Testis (tissue), 2 donors: ENCODE measurements around the gene ARPC1A.

Source experiments
- CTCF ChIP-seq, 3 experiments: fragments of 450-650 bp in 2 of 3; fragments of 200-600 bp in 1 of 3; sonication (generic) in 1 of 3; IDR thresholded peaks; one replicate each; pipeline ENCODE4 v1.5.1; 2016 to 2019; ENCODE audit warnings: antibody characterized with exemption in 3 of 3, mild to moderate bottlenecking in 2 of 3, moderate library complexity in 1 of 3
- POLR2A ChIP-seq: fragments of 450-650 bp; IDR thresholded peaks from one replicate; pipeline ENCODE4 v1.6.1; 2017; ENCODE audit warnings: antibody characterized with exemption, mild to moderate bottlenecking, moderate library complexity

DNA sequence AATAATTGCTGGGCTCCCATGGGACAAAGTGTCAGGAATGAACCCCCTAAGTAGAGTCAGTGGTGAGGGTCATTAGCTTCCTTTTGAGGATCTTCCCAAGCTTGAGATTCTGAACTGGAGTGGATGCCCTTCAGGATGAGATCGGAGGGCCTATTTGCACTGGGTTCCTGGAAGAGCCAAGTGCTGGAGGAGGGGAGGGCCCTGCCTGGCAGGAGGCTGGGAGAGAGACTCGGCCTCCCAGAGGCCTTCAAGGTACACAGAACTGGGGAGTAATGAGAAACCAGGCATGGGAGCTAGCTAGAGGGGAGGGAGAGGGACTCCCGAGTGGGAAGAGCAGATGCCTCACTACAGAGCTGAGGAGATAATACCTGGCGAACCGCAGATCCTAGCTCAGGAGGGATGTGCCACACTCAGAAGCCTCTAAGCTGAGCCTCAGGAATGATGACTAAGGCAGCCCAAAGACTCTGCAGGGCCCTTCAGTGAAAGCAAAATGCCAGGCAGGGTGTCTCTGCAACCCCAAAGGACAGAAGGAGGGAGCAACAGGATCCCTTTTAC, 73.3 kb downstream of the ARPC1A start:
- no peak for TF ChIP-seq CTCF (IDR thresholded peaks at IDR 0.05)
- TF ChIP-seq POLR2A: no peak
